Aorta (tissue), 5 donors: ENCODE measurements around the gene TIMP3. TPM values are rescaled to one million over a fixed set of nuclear protein-coding genes. Genes with fewer than 3 reads are reported as not detected.

ENCODE experiments used
- ATAC-seq: fragments of 200-7000 bp; cut with Tn5 transposase; one replicate; pipeline ENCODE4 v1.9.1; 2022; ENCODE audit warnings: moderate library complexity; ENCODE audit not compliant: low FRiP score
- DNase-seq, 2 donors: peaks; one replicate each; pipeline ENCODE4 v3.0.0-alpha.2; 2020
- H3K27ac ChIP-seq, 2 donors: one replicate each; pipeline ENCODE4 v1.5.1; 2013; ENCODE audit warnings: low read length in 2 of 2, mild to moderate bottlenecking in 2 of 2, moderate library complexity in 2 of 2, control low read depth in 1 of 2, inconsistent platforms in 1 of 2, low read depth in 1 of 2
- H3K27me3 ChIP-seq, 2 donors: one replicate each; pipeline ENCODE4 v1.6.1; 2013; ENCODE audit warnings: control low read depth in 1 of 2, low read length in 1 of 2, mild to moderate bottlenecking in 1 of 2, moderate library complexity in 1 of 2; ENCODE audit not compliant: insufficient read depth in 2 of 2, control insufficient read depth in 1 of 2
- H3K36me3 ChIP-seq, 2 donors: one replicate each; pipeline ENCODE4 v1.6.1; 2013; ENCODE audit warnings: control low read depth in 1 of 2, low read length in 1 of 2, mild to moderate bottlenecking in 1 of 2; ENCODE audit not compliant: insufficient read depth in 2 of 2, control insufficient read depth in 1 of 2
- H3K4me1 ChIP-seq, 2 donors: one replicate each; pipeline ENCODE4 v1.6.1; 2013; ENCODE audit warnings: low read length in 2 of 2, control low read depth in 1 of 2, mild to moderate bottlenecking in 1 of 2, moderate library complexity in 1 of 2; ENCODE audit not compliant: insufficient read depth in 2 of 2, control insufficient read depth in 1 of 2
- H3K4me3 ChIP-seq, 2 donors: one replicate each; pipeline ENCODE4 v1.5.1; 2013; ENCODE audit warnings: low read length in 2 of 2, control low read depth in 1 of 2, mild to moderate bottlenecking in 1 of 2
- H3K9me3 ChIP-seq: one replicate; pipeline ENCODE4 v1.6.1; 2013; ENCODE audit warnings: mild to moderate bottlenecking, low read length; ENCODE audit not compliant: control insufficient read depth
- WGBS, 2 donors: extraction: QIAGEN DNeasy Blood & Tissue Kit; methylation state at CpG; one replicate each; pipeline ENCODE4 v1.1.7; 2013; 5-methylcytosine and 5-hydroxymethylcytosine counted together
- intact Hi-C, 2 donors: fragments of 100-400 bp; cut with DNase I; formaldehyde crosslinking; loops; one replicate each; pipeline versions ENCODE4 v1.14.2 to v1.15.0; 2022
- polyA plus RNA-seq, 2 donors: library from polyadenylated mRNA; stranded (reverse); fragments of 200-250 nt; gene quantifications; one replicate each; pipeline ENCODE4 v1.2.3, GENCODE V29; 2013
- total RNA-seq, 2 donors: library from RNA; stranded (reverse); fragmentation: NEBNext Ultra II Directional; extraction: Animal tissue kit (Norgen Biotek cat#: 25700); gene quantifications; one replicate each; pipeline ENCODE4 v1.2.1, GENCODE V29; 2021
- donor health status: healthy with polysubstance abuse.
- donor health status: Bipolar disorder and iron deficiency.
- donor health status: DM: no; HTN: no; CAD: no.
- donor health status: DM: no; HTN: no; CAD: no.
- donor health status: DM: yes; HTN: yes; CAD: no.

TIMP3 gene
- total and polyA plus RNA-seq, 4 donors, result 34.4 to 410 (median 179) TPM

- WGBS, 2 donors, result 54 to 65% methylated on average over 6 of the region's 6 CpGs
- Histone ChIP-seq H3K4me1 (peaks cover 0 to 11% of the 10 kb centered on the region in 2 donors), H3K27ac (no peak overlapping the region), H3K36me3 (no peaks in the 10 kb centered on the region), H3K27me3 (no peaks in the 10 kb centered on the region), H3K4me3 (no peak overlapping the region), H3K9me3 (no peaks in the 10 kb centered on the region)
- no peak for ATAC-seq
- intact Hi-C loops, result no loop called here
- DNase-seq, result no peak
These were observed 8.5 kb downstream of the TIMP3 start for GRCh38 chr22:32809786-32810554.

DNA sequence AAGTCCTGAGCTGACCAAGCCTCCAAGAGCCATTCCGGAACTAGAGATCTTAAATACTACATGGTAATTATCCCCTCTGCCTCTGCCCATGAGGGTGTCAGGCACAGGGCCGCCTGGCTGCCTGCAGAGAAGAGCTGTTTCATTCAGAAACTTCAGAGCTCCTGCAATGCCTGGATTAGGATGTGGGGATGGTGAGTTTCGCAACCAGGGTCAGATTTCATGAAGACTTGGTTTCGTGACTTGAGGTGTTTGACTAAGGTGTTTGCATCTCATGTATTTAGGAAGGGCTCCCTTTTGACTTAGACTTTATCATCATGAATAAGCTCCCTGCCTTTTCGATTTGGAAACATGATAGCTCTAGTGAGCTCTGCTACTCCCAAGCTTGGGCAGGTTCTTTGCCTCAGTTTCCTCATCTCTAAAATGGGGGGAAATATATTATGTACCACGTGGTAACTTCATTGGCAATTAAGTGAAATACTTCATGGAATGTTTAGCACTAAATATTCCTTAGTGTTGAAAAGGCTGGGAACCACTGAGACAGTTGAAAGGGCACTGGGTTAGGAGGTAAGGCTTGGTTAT is 9.1 kb downstream of the TIMP3 start:
- H3K27me3 ChIP-seq, result no peaks in the 10 kb centered on the region
- H3K27ac ChIP-seq, result no peak overlapping the region
- ATAC-seq (no peak), DNase-seq (no peak)
- WGBS, 2 donors, result 89 to 90% methylated on average over 6 of the region's 6 CpGs
- H3K36me3 ChIP-seq, result no peaks in the 10 kb centered on the region
- no peaks in the 10 kb centered on the region for H3K9me3 ChIP-seq
- intact Hi-C loops, result no loop called here
- peaks cover 0 to 9% of the 10 kb centered on the region in 2 donors for H3K4me1 ChIP-seq
- H3K4me3 ChIP-seq, result no peak overlapping the region

GRCh38 chr22:32811788-32812545 is 10.5 kb downstream of the TIMP3 start:
- WGBS, 2 donors, result 93 to 96% methylated on average over 3 of the region's 3 CpGs
- DNase-seq, result no peak

DNA sequence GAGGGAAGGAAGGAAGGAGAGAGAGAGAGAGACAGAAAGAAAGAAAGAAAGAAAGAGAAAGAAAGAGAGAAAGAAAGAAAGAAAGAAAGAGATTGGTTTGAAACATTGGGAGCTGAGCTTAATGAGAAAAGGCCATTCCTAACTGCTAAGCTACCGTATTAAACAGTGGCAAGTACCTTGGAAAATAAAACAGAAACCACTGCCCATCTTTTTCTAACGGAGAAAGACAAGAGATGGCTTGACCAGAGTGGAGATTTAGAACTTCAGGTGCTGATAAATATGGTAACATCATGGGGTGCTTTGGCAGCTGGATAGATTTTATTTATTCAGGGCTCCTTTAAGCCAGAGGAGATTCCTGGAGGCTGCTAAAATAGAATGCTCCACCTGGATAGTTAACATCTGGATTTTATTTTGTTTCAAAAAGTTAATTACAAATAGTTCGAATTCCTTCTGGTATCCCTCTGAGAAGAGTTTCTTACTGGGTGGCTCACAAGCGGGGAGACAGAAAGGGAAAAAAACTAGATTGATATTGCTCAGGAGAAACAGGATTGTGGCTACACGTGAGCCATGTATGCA is 12.9 kb downstream of the TIMP3 start:
- DNase-seq (no peak), ATAC-seq (no peak)
- Histone ChIP-seq H3K27ac (no peak overlapping the region), H3K27me3 (no peaks in the 10 kb centered on the region), H3K4me3 (no peak overlapping the region), H3K36me3 (no peaks in the 10 kb centered on the region), H3K9me3 (no peaks in the 10 kb centered on the region), H3K4me1 (peaks cover 0 to 9% of the 10 kb centered on the region in 2 donors)
- intact Hi-C loops, result no loop called here
- 90 to 93% methylated on average over 5 of the region's 5 CpGs for WGBS, 2 donors

More at GRCh38 chr22:32811788-32812545, 10.5 kb downstream of the TIMP3 start:
- Histone ChIP-seq H3K36me3 (no peaks in the 10 kb centered on the region), H3K4me1 (peaks cover 0 to 9% of the 10 kb centered on the region in 2 donors), H3K9me3 (no peaks in the 10 kb centered on the region), H3K4me3 (no peak overlapping the region), H3K27me3 (no peaks in the 10 kb centered on the region), H3K27ac (no peak overlapping the region)
- no peak for ATAC-seq
- intact Hi-C loops, result no loop called here

DNA sequence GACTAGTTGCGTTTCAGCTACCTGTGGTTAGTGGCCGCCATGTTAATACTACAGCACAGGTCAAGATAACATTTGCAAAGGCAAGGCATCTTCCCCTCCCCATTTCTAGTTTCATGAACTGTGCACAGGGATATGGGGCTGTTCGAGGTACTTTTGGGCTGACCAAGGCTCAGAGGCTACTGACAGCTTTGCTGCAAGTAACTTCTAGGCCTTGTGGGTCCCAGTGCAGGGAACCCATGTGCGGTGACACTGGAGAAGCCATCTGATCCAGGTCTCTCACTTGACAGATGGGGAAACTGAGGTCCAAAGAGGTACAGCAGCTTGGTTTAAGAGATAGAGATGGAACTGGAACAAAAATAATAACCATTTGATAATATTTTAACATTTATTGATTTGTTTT is 13.6 kb downstream of the TIMP3 start:
- H3K27ac ChIP-seq, result no peak overlapping the region
- intact Hi-C loops, result no loop called here
- H3K4me3 ChIP-seq, result no peak overlapping the region
- no peaks in the 10 kb centered on the region for H3K27me3 ChIP-seq
- H3K9me3 ChIP-seq, result no peaks in the 10 kb centered on the region
- peaks cover 0 to 9% of the 10 kb centered on the region in 2 donors for H3K4me1 ChIP-seq
- DNase-seq (no peak), ATAC-seq (no peak)
- no peaks in the 10 kb centered on the region for H3K36me3 ChIP-seq
- WGBS, 2 donors, result 87 to 96% methylated on average over 4 of the region's 4 CpGs

- no peak for DNase-seq
- Histone ChIP-seq H3K27ac (no peak overlapping the region), H3K36me3 (no peaks in the 10 kb centered on the region), H3K27me3 (no peaks in the 10 kb centered on the region), H3K4me1 (peaks cover 0 to 9% of the 10 kb centered on the region in 2 donors), H3K9me3 (no peaks in the 10 kb centered on the region), H3K4me3 (no peak overlapping the region)
- 48 to 59% methylated on average over 6 of the region's 6 CpGs for whole genome bisulfite sequencing, 2 donors
- intact Hi-C loops, result no loop called here
- ATAC-seq, result no peak
These were observed 14.4 kb downstream of the TIMP3 start for GRCh38 chr22:32815943-32816342.

DNA sequence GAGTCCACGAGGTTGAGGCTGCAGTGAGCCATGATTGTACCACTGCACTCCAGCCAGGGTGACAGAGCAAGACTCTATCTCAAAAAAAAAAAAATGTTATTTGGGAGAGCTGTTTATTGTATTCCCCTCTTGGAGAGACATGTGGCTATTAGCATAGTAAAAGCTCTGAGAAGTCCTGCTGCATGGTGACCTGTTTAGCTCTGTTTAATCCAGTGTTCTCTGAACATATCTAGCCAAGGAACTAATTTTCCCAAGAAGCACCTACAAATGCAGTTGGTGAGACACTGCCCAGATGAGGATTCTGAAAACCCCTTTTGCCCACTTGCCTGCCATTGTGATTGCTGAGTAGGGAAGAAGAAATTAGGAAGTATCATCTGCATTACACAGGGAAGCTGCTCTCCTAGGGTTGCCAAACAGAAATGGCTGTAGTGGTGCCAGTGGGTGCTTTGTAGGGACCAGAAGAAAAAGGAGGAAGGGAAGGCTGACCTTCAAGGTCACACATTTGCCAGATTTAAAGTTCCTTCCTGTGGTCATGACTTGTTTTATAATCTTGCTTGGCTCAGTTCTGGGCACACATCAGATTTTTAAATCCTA is 15.7 kb downstream of the TIMP3 start:
- Histone ChIP-seq H3K27ac (no peak overlapping the region), H3K9me3 (no peaks in the 10 kb centered on the region), H3K27me3 (no peaks in the 10 kb centered on the region), H3K4me3 (no peak overlapping the region), H3K4me1 (peaks cover 0 to 4% of the 10 kb centered on the region in 2 donors), H3K36me3 (no peaks in the 10 kb centered on the region)
- intact Hi-C loops, result no loop called here
- no peak for DNase-seq
- 91 to 100% methylated on average over 1 of the region's 1 CpG for WGBS, 2 donors
- no peak for ATAC-seq

- ATAC-seq, result no peak
- WGBS, 2 donors, result 71 to 77% methylated on average over 12 of the region's 12 CpGs
These were observed 17.1 kb downstream of the TIMP3 start for GRCh38 chr22:32818446-32819115.

More at GRCh38 chr22:32818446-32819115, 17.1 kb downstream of the TIMP3 start:
- Histone ChIP-seq H3K4me3 (no peak overlapping the region), H3K9me3 (no peaks in the 10 kb centered on the region), H3K4me1 (no peaks in the 10 kb centered on the region), H3K27me3 (no peaks in the 10 kb centered on the region), H3K27ac (no peak overlapping the region), H3K36me3 (no peaks in the 10 kb centered on the region)
- no peak for DNase-seq
- intact Hi-C loops, result no loop called here
